Measurements from ENCODE around the gene C8A.

The C8A gene

GRCh38 chr1:56821462-56821797 lies 33.2 kb upstream of the C8A start:
- Histone ChIP-seq H3K9me3 (ENCODE audit: control insufficient read depth, low read length) (no peaks in the 10 kb centered on the region), H3K36me3 (ENCODE audit: control insufficient read depth, insufficient read depth, low read length) (no peaks in the 10 kb centered on the region), H3K4me1 (ENCODE audit: control insufficient read depth, insufficient read depth, low read length, poor library complexity, severe bottlenecking) (peaks cover 17% of the 10 kb centered on the region), H3K27ac (ENCODE audit: low read depth, low read length, severe bottlenecking) (peak overlapping the region; percentile 97), H3K4me3 (ENCODE audit: extremely low read depth, insufficient read depth, low read length, poor library complexity, severe bottlenecking) (no peak overlapping the region)
- WGBS, 2 experiments (ENCODE audit: insufficient coverage in 2 of 2): 60% methylated on average over 1 of the region's 1 CpG; no CpG with 5 or more reads in 1 of the 2 experiments

DNA sequence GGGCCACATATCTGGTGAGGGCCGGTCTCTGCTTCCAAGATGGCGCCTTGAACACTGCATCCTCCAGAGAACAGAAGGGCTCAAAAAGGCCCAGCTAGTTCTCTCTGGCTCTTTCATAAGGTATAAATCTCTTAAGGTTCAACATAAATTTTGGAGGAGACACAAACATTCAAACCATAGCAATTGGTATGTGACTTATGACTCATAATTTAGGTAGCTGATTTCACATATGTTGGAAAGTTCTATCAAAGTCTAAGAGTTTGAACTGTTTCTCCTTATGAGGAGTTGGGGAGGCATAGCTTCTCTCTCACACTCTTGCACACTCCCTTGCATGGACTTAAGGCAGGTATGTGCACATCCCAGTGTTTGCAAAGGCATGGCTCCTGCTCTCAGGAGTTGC lies 30.3 kb upstream of the C8A start:
- H3K36me3 ChIP-seq (ENCODE audit: control insufficient read depth, insufficient read depth, low read length): no peaks in the 10 kb centered on the region
- no peaks in the 10 kb centered on the region for H3K9me3 ChIP-seq (ENCODE audit: control insufficient read depth, low read length)
- 88 to 100% methylated on average over 1 of the region's 2 CpGs for WGBS, 2 experiments (ENCODE audit: insufficient coverage in 2 of 2)
- peaks cover 17% of the 10 kb centered on the region for H3K4me1 ChIP-seq (ENCODE audit: control insufficient read depth, insufficient read depth, low read length, poor library complexity, severe bottlenecking)
- H3K27ac ChIP-seq (ENCODE audit: low read depth, low read length, severe bottlenecking): no peak overlapping the region
- no peak overlapping the region for H3K4me3 ChIP-seq (ENCODE audit: extremely low read depth, insufficient read depth, low read length, poor library complexity, severe bottlenecking)

GRCh38 chr1:56824938-56825337 lies 29.7 kb upstream of the C8A start:
- WGBS, 2 experiments (ENCODE audit: insufficient coverage in 2 of 2): 50% methylated on average over 1 of the region's 1 CpG; no CpG with 5 or more reads in 1 of the 2 experiments
- Histone ChIP-seq H3K4me1 (ENCODE audit: control insufficient read depth, insufficient read depth, low read length, poor library complexity, severe bottlenecking) (peaks cover 17% of the 10 kb centered on the region), H3K36me3 (ENCODE audit: control insufficient read depth, insufficient read depth, low read length) (no peaks in the 10 kb centered on the region), H3K4me3 (ENCODE audit: extremely low read depth, insufficient read depth, low read length, poor library complexity, severe bottlenecking) (no peak overlapping the region), H3K9me3 (ENCODE audit: control insufficient read depth, low read length) (no peaks in the 10 kb centered on the region), H3K27ac (ENCODE audit: low read depth, low read length, severe bottlenecking) (no peak overlapping the region)

DNA sequence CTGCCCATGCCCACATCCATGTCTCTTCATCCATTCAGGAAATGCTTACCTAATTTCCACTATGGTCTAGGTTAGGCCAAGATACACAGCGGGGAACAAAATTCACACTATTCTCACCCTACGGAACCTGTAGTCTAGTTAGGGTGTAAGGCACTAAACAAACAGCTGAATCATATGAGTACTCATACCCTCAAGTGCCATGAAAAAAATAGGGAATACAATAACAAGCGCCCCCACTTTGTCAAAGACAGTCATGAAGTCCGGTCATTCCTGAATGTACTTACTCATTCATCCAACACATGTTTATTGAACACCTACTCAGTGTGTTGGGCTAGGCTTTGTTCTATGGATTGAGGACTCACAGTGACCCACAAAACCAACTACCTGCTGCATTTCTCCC lies 29.2 kb upstream of the C8A start:
- H3K36me3 ChIP-seq (ENCODE audit: control insufficient read depth, insufficient read depth, low read length): no peaks in the 10 kb centered on the region
- H3K27ac ChIP-seq (ENCODE audit: low read depth, low read length, severe bottlenecking): no peak overlapping the region
- H3K4me1 ChIP-seq (ENCODE audit: control insufficient read depth, insufficient read depth, low read length, poor library complexity, severe bottlenecking): peaks cover 14% of the 10 kb centered on the region
- WGBS, 2 experiments (ENCODE audit: insufficient coverage in 2 of 2): 100% methylated on average over 1 of the region's 4 CpGs
- H3K4me3 ChIP-seq (ENCODE audit: extremely low read depth, insufficient read depth, low read length, poor library complexity, severe bottlenecking): no peak overlapping the region
- H3K9me3 ChIP-seq (ENCODE audit: control insufficient read depth, low read length): no peaks in the 10 kb centered on the region

- Histone ChIP-seq H3K4me1 (ENCODE audit: control insufficient read depth, insufficient read depth, low read length, poor library complexity, severe bottlenecking) (no peaks in the 10 kb centered on the region), H3K27ac (ENCODE audit: low read depth, low read length, severe bottlenecking) (no peak overlapping the region), H3K36me3 (ENCODE audit: control insufficient read depth, insufficient read depth, low read length) (no peaks in the 10 kb centered on the region), H3K9me3 (ENCODE audit: control insufficient read depth, low read length) (no peaks in the 10 kb centered on the region), H3K4me3 (ENCODE audit: extremely low read depth, insufficient read depth, low read length, poor library complexity, severe bottlenecking) (no peak overlapping the region)
Observed at GRCh38 chr1:56827711-56828110, 26.9 kb upstream of the C8A start.

GRCh38 chr1:56830052-56830451 lies 24.5 kb upstream of the C8A start:
- Histone ChIP-seq H3K4me3 (ENCODE audit: extremely low read depth, insufficient read depth, low read length, poor library complexity, severe bottlenecking) (no peak overlapping the region), H3K9me3 (ENCODE audit: control insufficient read depth, low read length) (no peaks in the 10 kb centered on the region), H3K27ac (ENCODE audit: low read depth, low read length, severe bottlenecking) (no peak overlapping the region), H3K4me1 (ENCODE audit: control insufficient read depth, insufficient read depth, low read length, poor library complexity, severe bottlenecking) (no peaks in the 10 kb centered on the region), H3K36me3 (ENCODE audit: control insufficient read depth, insufficient read depth, low read length) (no peaks in the 10 kb centered on the region)
- WGBS, 2 experiments (ENCODE audit: insufficient coverage in 2 of 2): 85 to 96% methylated on average over 3 of the region's 4 CpGs

DNA sequence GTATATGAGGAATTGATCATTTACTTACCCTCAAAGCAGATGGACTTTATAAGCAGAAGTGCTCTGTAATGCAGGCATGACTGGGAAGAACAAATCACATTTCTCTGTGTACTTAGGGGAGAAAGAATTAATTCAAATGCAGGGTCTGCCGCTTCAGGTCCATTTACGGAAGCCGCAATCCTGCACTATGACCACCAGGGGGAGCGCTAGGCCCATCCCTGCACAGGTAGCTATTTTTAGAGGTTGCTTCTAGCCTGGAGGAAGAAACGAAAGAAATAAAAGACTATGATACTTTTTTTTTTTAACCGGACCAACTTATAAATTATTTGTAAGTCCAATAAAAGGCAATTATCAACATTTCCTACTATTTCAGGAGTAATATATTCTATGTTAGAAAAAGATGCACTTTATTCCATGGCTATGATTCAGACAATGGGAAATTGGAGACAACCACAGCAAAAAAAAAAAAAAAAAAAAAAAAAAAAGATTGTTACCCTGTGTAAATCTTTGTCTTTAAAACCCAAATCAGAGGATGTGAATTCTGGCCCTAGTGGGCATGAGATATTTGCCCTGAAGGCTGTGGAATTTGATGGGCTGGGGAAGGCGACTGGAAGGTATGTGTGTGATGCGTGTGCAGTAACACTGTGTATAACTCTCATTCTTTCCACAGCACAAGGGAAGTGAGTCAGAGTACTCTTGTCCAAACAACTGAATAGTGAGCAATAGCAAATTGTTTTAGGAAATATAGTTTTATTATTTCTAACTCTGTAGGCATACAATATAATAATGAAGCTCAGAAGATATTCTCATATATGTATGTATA lies 22.5 kb upstream of the C8A start:
- Histone ChIP-seq H3K4me3 (ENCODE audit: extremely low read depth, insufficient read depth, low read length, poor library complexity, severe bottlenecking) (no peak overlapping the region), H3K36me3 (ENCODE audit: control insufficient read depth, insufficient read depth, low read length) (no peaks in the 10 kb centered on the region), H3K9me3 (ENCODE audit: control insufficient read depth, low read length) (no peaks in the 10 kb centered on the region), H3K4me1 (ENCODE audit: control insufficient read depth, insufficient read depth, low read length, poor library complexity, severe bottlenecking) (peaks cover under 1% of the 10 kb centered on the region), H3K27ac (ENCODE audit: low read depth, low read length, severe bottlenecking) (no peak overlapping the region)
- WGBS, 2 experiments (ENCODE audit: insufficient coverage in 2 of 2): 0% methylated on average over 1 of the region's 8 CpGs; no CpG with 5 or more reads in 1 of the 2 experiments

DNA sequence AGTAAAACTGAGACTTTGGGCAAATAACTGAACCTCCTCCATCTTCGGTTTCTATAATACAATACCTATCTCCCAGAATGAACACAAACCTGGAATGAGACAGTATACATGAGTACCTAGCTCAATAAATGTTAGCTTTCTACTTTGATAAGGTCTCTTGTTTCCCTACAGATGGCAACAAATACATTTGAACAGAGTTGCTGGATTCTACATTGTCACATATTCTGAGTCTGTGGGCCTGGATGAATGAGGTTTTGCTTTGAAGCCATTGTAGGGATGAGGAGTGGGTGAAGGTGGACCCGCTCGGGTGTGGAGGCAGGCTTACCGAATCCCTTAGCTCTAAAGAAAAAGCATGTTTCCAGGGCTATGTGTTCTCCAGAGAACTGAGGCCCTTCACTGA lies 21.5 kb upstream of the C8A start:
- WGBS, 2 experiments (ENCODE audit: insufficient coverage in 2 of 2): 88 to 93% methylated on average over 3 to 4 of the region's 4 CpGs
- Histone ChIP-seq H3K4me3 (ENCODE audit: extremely low read depth, insufficient read depth, low read length, poor library complexity, severe bottlenecking) (no peak overlapping the region), H3K4me1 (ENCODE audit: control insufficient read depth, insufficient read depth, low read length, poor library complexity, severe bottlenecking) (peaks cover 4% of the 10 kb centered on the region), H3K9me3 (ENCODE audit: control insufficient read depth, low read length) (no peaks in the 10 kb centered on the region), H3K27ac (ENCODE audit: low read depth, low read length, severe bottlenecking) (peak overlapping the region; percentile 16), H3K36me3 (ENCODE audit: control insufficient read depth, insufficient read depth, low read length) (no peaks in the 10 kb centered on the region)

DNA sequence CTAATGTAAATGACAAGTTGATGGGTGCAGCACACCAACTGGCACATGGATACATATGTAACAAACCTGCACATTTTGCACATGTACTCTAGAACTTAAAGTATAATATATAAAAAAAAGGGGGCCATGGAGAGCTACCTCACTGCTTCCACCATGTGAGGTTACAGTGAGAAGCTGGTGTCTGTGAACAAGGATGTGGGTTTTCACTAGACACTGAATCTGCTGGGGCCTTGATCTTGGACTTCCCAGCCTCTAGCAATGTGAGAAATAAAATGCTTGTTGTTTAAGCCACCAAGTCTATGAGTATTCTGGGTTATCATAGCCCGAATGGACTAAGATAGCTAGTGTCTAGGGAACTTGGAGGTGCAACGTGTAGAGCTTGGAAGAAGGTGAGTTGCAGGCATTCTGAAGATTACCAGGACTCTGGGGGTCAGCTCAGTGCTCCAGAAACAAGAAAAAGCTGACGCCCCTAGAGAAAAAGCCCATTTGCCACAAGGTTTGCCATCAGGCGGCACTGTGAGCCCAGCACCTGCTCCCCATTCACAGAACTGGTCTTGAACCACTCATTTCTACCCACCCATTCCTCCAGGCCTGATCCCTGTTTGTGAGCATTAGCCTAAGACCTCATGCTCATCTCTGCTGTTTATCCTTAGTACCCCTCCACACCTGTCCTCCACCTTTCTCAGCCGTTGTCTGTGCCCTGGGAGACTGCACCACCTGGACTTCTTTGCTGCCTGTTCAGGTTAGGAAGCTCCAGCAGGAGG lies 20.3 kb upstream of the C8A start:
- H3K4me1 ChIP-seq (ENCODE audit: control insufficient read depth, insufficient read depth, low read length, poor library complexity, severe bottlenecking): peaks cover 8% of the 10 kb centered on the region

DNA sequence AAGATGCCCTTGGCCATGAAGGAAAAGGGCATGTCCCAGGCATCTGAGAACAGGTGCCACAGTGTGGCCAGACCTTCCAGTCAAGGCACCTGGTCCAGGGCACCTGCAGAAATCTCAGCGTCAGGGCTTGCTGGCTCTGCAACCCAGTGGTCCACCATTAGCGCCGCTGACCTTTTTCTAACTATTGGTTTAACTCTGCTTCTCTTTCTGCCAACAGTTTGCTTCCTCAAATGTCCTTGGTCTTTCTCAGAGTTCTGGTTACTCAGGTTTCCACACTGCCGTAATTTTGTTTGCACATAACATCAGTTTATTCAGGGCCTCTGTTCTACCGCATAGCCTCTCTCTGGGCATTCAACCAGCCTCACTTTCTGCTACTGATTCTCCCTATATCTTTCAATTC lies 18.9 kb upstream of the C8A start:
- 95 to 96% methylated on average over 5 of the region's 5 CpGs for WGBS, 2 experiments (ENCODE audit: insufficient coverage in 2 of 2)
- H3K4me3 ChIP-seq (ENCODE audit: extremely low read depth, insufficient read depth, low read length, poor library complexity, severe bottlenecking): no peak overlapping the region
- H3K9me3 ChIP-seq (ENCODE audit: control insufficient read depth, low read length): no peaks in the 10 kb centered on the region
- H3K36me3 ChIP-seq (ENCODE audit: control insufficient read depth, insufficient read depth, low read length): no peaks in the 10 kb centered on the region
- peaks cover 8% of the 10 kb centered on the region for H3K4me1 ChIP-seq (ENCODE audit: control insufficient read depth, insufficient read depth, low read length, poor library complexity, severe bottlenecking)
- H3K27ac ChIP-seq (ENCODE audit: low read depth, low read length, severe bottlenecking): no peak overlapping the region

More for the DNA sequence above, 20.3 kb upstream of the C8A start:
- Histone ChIP-seq H3K9me3 (ENCODE audit: control insufficient read depth, low read length) (no peaks in the 10 kb centered on the region), H3K4me3 (ENCODE audit: extremely low read depth, insufficient read depth, low read length, poor library complexity, severe bottlenecking) (no peak overlapping the region), H3K36me3 (ENCODE audit: control insufficient read depth, insufficient read depth, low read length) (no peaks in the 10 kb centered on the region), H3K27ac (ENCODE audit: low read depth, low read length, severe bottlenecking) (no peak overlapping the region)
- WGBS, 2 experiments (ENCODE audit: insufficient coverage in 2 of 2): 87 to 98% methylated on average over 4 to 5 of the region's 5 CpGs

DNA sequence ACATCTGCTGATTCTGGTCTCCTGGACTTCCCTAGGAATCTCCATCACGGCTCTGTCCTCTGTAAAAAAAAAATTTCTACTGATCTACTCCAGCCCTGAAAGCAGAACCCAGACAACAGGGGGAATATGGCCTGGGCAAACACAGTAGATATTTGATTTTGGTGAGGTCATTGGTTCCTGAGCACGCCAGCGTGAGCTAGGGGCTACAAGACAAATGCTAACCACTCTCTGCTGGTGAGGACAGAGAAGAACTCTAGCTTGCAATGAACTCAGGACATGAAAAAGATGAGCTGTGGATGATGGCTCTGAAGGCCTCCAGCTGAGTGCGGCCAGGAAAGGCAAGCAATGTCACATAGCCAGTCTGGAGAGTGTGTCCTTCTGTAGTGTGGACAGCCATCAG lies 18.2 kb upstream of the C8A start:
- no peaks in the 10 kb centered on the region for H3K9me3 ChIP-seq (ENCODE audit: control insufficient read depth, low read length)
- peaks cover 8% of the 10 kb centered on the region for H3K4me1 ChIP-seq (ENCODE audit: control insufficient read depth, insufficient read depth, low read length, poor library complexity, severe bottlenecking)
- WGBS, 2 experiments (ENCODE audit: insufficient coverage in 2 of 2): 86 to 100% methylated on average over 3 to 4 of the region's 4 CpGs
- no peak overlapping the region for H3K27ac ChIP-seq (ENCODE audit: low read depth, low read length, severe bottlenecking)
- H3K4me3 ChIP-seq (ENCODE audit: extremely low read depth, insufficient read depth, low read length, poor library complexity, severe bottlenecking): no peak overlapping the region
- no peaks in the 10 kb centered on the region for H3K36me3 ChIP-seq (ENCODE audit: control insufficient read depth, insufficient read depth, low read length)

Measured in mesodermal cell (in vitro differentiated cells).